Diencephalon (tissue), 1 donor: Measurements from ENCODE around the gene DET1. TPM values are rescaled to one million over a fixed set of nuclear protein-coding genes. Genes with fewer than 3 reads are reported as not detected.

Source experiments
- small RNA-seq: library from RNA; depleted of rRNA; stranded (forward); fragments of <200 nt; gene quantifications from one replicate; pipeline ENCODE3, GENCODE V24; 2014
- total RNA-seq: library from RNA; depleted of rRNA; stranded (reverse); fragments of >200 nt; gene quantifications from one replicate; pipeline ENCODE4 v1.2.3, GENCODE V29; 2014

DET1 gene
- 10.1 TPM for total RNA-seq

DNA sequence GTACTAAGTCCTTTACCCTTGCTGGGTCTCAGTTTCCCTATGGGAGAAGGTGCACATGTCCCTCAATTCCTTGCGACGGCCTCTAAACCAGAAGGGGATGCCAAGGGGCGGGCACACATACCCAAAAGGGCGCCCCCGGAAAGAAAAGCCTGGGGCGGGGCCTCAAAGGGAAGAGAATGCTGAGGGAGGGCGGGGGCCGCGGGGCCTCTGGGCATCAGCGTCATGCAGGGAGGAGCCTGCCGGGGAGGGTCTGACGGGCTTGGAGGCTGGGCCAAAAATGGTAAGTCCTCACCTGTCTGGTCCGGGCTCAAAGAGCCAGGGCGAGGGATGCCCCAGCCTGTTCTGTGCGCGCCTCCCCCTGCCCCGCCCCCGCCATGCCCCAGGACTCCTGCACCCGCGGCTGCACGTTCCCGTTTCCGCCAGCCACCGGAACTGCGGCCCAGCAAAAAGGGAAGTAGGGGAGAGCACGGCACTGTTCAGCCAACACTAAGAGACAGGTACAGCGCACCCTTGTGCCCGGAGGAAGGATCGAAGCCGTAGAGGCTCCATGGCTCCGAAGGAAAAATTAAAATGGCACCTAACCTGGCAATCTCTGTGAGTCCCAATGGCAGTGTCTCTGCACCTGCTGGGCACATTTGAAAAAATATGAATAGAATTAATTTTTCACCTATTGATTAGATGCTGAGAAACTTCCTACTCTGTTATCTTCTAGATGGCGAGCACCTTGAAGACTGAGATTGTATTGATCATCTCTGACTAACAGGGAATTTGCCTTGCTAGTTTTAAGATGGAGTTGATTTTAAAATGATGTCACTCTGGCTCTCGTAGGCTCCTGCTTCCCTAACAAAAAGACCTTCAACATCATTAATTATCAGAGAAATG lies at the start of gene DET1:
Gene DET1 (minus strand): TSS at position 434 of the 882 bp plus-strand sequence. CDS start 14,976 bp downstream, outside the sequence.

DNA sequence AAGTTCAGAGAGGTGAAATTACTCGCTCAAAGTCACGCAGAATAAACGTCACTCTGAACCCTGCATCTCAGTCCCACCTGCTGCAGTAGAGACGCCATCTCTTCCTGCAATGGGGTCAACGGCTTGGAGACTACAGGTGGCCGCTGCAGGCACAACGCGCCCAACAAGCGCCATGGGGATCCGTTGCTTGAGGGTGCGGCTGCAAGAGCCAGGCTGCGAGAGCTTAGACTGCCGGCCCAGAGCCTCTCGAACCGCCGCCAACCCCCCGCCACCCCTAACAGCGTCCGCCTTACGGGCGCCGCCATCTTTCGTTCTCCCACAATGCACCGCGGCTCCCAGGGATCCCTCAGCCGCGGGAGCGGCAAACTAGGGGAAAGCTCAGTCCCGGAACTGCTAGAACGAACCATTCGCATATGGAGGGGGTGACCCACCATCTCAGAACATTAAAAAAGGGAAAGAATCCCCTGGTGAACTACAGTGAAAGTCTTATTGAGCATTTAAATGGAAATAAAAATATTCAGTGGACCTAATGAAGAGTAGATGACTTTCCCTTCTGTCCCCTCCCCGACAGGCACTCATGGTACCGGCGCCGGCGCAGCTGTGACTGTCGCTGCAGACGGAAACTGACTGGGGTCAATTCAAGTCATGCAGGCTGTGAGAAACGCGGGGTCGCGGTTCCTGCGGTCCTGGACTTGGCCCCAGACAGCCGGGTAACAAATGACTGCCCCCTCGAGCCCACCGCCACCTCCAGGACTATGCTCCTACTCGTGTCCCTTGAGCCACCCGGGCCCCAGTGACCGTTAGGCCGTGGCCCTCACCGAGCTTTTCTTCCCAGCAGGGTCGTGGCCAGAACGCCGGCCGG lies 79.2 kb downstream of the DET1 start, which contains the start of the genes MRPL46 and MRPS11:
Gene MRPL46 (minus strand): TSS at position 316 of the 862 bp plus-strand sequence. CDS start 11 bp downstream, at position 305.
Gene MRPS11 (plus strand): TSS at position 636 of the 862 bp plus-strand sequence. CDS start 10 bp downstream, at position 646.

Small RNA genes lying within 50 kb of the gene (small RNA-seq; reads per million reads assigned to genes)
- not detected for gene AC013489.2

Other genes starting within 250 kb of the DET1 start
- gene MRPL46, start 79.3 kb downstream of the DET1 start, total RNA-seq: 19.6 TPM
- 20.5 TPM for gene MRPS11, start 79.0 kb downstream of the DET1 start, total RNA-seq
- gene AEN, start 74.7 kb upstream of the DET1 start, total RNA-seq: 9.5 TPM
- gene ISG20, start 92.3 kb upstream of the DET1 start, total RNA-seq: under 0.01 TPM